ENCODE results near the gene AVEN. TPM values are rescaled to one million over a fixed set of nuclear protein-coding genes. Genes with fewer than 3 reads are reported as not detected.

AVEN gene
- total and polyA plus RNA-seq, 9 of the 15 experiments (the other 6 are each of a cell fraction or from before 2014, with no cell fraction given): 1.5 to 6.4 (median 4.7) TPM

DNA sequence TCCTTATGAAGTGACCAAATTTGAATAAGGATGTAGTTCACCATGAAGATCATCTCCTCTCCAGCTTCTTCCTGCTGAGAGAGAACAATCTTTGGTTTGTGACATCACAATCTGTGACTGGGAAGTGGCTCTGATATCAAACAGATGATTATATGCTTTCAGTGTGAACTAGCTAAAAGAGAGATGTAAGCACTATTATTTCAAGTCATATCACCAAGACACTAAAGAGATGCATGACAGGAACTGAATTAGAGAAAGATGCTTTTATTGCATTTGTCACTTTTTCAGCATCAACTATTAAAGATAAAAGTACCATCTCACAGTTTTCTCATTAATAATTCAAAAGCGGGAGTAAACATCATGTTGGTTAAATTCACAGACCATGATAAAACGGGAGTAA, 67.2 kb downstream of the AVEN start:
- no peak overlapping the region for H3K27ac ChIP-seq (ENCODE audit: extremely low read depth, low read depth, low read length)
- POLR2A ChIA-PET: no interaction called here
- intact Hi-C loops (cut with micrococcal nuclease): no loop called here

More for the DNA sequence above, 67.2 kb downstream of the AVEN start:
- 0% methylated on average over 2 of the region's 2 CpGs for WGBS (ENCODE audit: insufficient coverage, low coverage, missing lambda C conversion rate)
- DNase-seq (ENCODE audit: extremely low read depth in 1 of 4, low spot score in 3 of 4): no peak
- no TSS peak for BruUV-seq (replicated peaks)
- ATAC-seq: no peak
- H3K4me1 ChIP-seq (replicated peaks in 1 of 2; ENCODE audit: control insufficient read depth in 2 of 2, insufficient read depth in 2 of 2, low read length in 2 of 2): no peaks in the 10 kb centered on the region
- no peak overlapping the region for H3K4me3 ChIP-seq
- no peaks in the 10 kb centered on the region; a peak in 2 of 5 replicates for H3K27me3 ChIP-seq (ENCODE audit: control insufficient read depth in 2 of 2, insufficient read depth in 2 of 2, low read length in 2 of 2)
- H3K9ac ChIP-seq (ENCODE audit: insufficient read depth in 1 of 2, low read depth in 2 of 2, low read length in 2 of 2): no peak overlapping the region
- in situ Hi-C loops (cut with MboI): no loop called here
- TF ChIP-seq HLTF (IDR thresholded peaks at IDR 0.05) (no peak), KAT2B (IDR thresholded peaks at IDR 0.05; ENCODE audit: low read depth, low read length) (no peak), PTRF (tag; IDR thresholded peaks at IDR 0.05) (no peak), TBL1XR1 (IDR thresholded peaks at IDR 0.05; ENCODE audit: low read length in 2 of 2) (no peak), ETS2 (tag; IDR thresholded peaks at IDR 0.05; ENCODE audit: borderline replicate concordance, poor library complexity, severe bottlenecking) (no peak), HMGN3 (IDR thresholded peaks at IDR 0.05; ENCODE audit: borderline replicate concordance, extremely low read depth, insufficient read length, low read depth, low read length) (no peak), TARDBP (IDR thresholded peaks at IDR 0.05) (no peak), MBD2 (IDR thresholded peaks at IDR 0.05; ENCODE audit: borderline replicate concordance, low read depth) (no peak), BRCA1 (IDR thresholded peaks at IDR 0.05) (no peak), BRCA1 (CRISPR knock-in tag; IDR thresholded peaks at IDR 0.05) (no peak), CTBP1 (IDR thresholded peaks at IDR 0.05; ENCODE audit: borderline replicate concordance) (no peak), ETV1 (tag; conservative IDR thresholded peaks at IDR 0.05; ENCODE audit: low read depth) (no peak), ZNF507 (tag; conservative IDR thresholded peaks at IDR 0.05) (no peak)
- TF ChIP-seq, protein P1, sequence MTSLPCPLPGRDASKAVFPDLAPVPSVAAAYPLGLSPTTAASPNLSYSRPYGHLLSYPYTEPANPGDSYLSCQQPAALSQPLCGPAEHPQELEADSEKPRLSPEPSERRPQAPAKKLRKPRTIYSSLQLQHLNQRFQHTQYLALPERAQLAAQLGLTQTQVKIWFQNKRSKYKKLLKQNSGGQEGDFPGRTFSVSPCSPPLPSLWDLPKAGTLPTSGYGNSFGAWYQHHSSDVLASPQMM (CRISPR knock-in tag; IDR thresholded peaks at IDR 0.05): no peak
- TF ChIP-seq, protein P2, sequence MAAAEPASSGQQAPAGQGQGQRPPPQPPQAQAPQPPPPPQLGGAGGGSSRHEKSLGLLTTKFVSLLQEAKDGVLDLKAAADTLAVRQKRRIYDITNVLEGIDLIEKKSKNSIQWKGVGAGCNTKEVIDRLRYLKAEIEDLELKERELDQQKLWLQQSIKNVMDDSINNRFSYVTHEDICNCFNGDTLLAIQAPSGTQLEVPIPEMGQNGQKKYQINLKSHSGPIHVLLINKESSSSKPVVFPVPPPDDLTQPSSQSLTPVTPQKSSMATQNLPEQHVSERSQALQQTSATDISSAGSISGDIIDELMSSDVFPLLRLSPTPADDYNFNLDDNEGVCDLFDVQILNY (CRISPR knock-in tag; IDR thresholded peaks at IDR 0.05): no peak
- no peak overlapping the region for H3K4me2 ChIP-seq (ENCODE audit: insufficient read depth, low read length)
- no peaks in the 10 kb centered on the region for H3K36me3 ChIP-seq (ENCODE audit: control insufficient read depth, insufficient read depth, low read length)
- no peaks in the 10 kb centered on the region for H3K9me3 ChIP-seq (replicated peaks; ENCODE audit: control insufficient read depth, insufficient read depth, low read depth, low read length)
- FAIRE-seq: no peak
- H4K20me1 ChIP-seq (replicated peaks; ENCODE audit: control insufficient read depth, insufficient read depth, low read length): no peaks in the 10 kb centered on the region
- CTCF ChIA-PET (ENCODE audit: low intra/inter-chr PET ratio): no interaction called here
- H3K9me1 ChIP-seq (ENCODE audit: control insufficient read depth, insufficient read depth, low read length): no peaks in the 10 kb centered on the region
- no peak overlapping the region for H2AFZ ChIP-seq (ENCODE audit: low read depth, low read length)
- H3K79me2 ChIP-seq (ENCODE audit: control insufficient read depth, insufficient read depth, low read length): no peaks in the 10 kb centered on the region
